Caco-2 (cell line): ENCODE measurements around the gene RALGAPB. TPM values are rescaled to one million over a fixed set of nuclear protein-coding genes. Genes with fewer than 3 reads are reported as not detected.

Experiments used
- BruUV-seq: library from RNA; stranded (reverse); fragments of 400-500 nt; replicated peaks from 2 replicates; lab custom pipeline; 2021; lab: Mats Ljungman, UMichigan
- CTCF ChIA-PET: fragments of 300-600 bp; sonication (Branson Sonifier 250); formaldehyde crosslinking; loops from one replicate; lab custom pipeline; 2022; ENCODE audit warnings: antibody characterized with exemption; lab: Charles Lee
- POLR2A ChIA-PET: fragments of 300-600 bp; sonication (Branson Sonifier 250); formaldehyde crosslinking; loops from one replicate; lab custom pipeline; 2022; ENCODE audit warnings: antibody characterized with exemption; lab: Charles Lee
- DNase-seq, 2 experiments: peaks; one replicate each; pipeline versions ENCODE4 v3.0.0 to v3.0.0-alpha.2; 2020 to 2022
- H3K27me3 ChIP-seq: replicated peaks from 2 replicates; pipeline ENCODE4 v1.6.0; 2011; ENCODE audit warnings: low read length; ENCODE audit not compliant: control insufficient read depth, insufficient read depth
- H3K36me3 ChIP-seq: 2 replicates; pipeline ENCODE4 v1.5.1; 2011; ENCODE audit warnings: low read length; ENCODE audit not compliant: control insufficient read depth, insufficient read depth
- H3K4me1 ChIP-seq: fragments of 250-450 bp; sonication (Bioruptor Pico); 2 replicates; pipeline ENCODE4 v1.5.1; 2020; ENCODE audit warnings: mild to moderate bottlenecking
- H3K4me3 ChIP-seq: 2 replicates; pipeline ENCODE4 v1.5.1; 2011; ENCODE audit warnings: low read depth, mild to moderate bottlenecking, control low read depth, low read length
- H3K9me3 ChIP-seq: fragments of 250-450 bp; sonication (Bioruptor Pico); 2 replicates; pipeline ENCODE4 v1.5.1; 2020; ENCODE audit warnings: mild to moderate bottlenecking, moderate library complexity
- H3K27ac Mint-ChIP-seq: one replicate; pipeline ENCODE4 v1.8.0; 2022; ENCODE audit warnings: mixed read lengths; ENCODE audit not compliant: unreplicated experiment
- H3K27me3 Mint-ChIP-seq: one replicate; pipeline ENCODE4 v1.8.0; 2022; ENCODE audit warnings: mixed read lengths; ENCODE audit not compliant: insufficient read depth, unreplicated experiment
- H3K36me3 Mint-ChIP-seq: one replicate; pipeline ENCODE4 v1.8.0; 2022; ENCODE audit warnings: mild to moderate bottlenecking, mixed read lengths; ENCODE audit not compliant: insufficient read depth, unreplicated experiment
- H3K4me1 Mint-ChIP-seq: one replicate; pipeline ENCODE4 v1.8.0; 2022; ENCODE audit warnings: low read depth, mixed read lengths; ENCODE audit not compliant: unreplicated experiment
- H3K4me3 Mint-ChIP-seq: one replicate; pipeline ENCODE4 v1.8.0; 2022; ENCODE audit warnings: mild to moderate bottlenecking, moderate library complexity, mixed read lengths; ENCODE audit not compliant: unreplicated experiment
- H3K9me3 Mint-ChIP-seq: one replicate; pipeline ENCODE4 v1.8.0; 2022; ENCODE audit warnings: mixed read lengths; ENCODE audit not compliant: unreplicated experiment
- CTCF ChIP-seq, 2 experiments: fragments of 200-600 bp in 1 of 2; IDR thresholded peaks; 1 replicate in 1 of 2; 2 replicates in 1 of 2; pipeline versions ENCODE4 v1.5.1 to v1.8.0; 2011 to 2022; ENCODE audit warnings: antibody characterized with exemption in 1 of 2, control low read depth in 1 of 2, inconsistent platforms in 1 of 2, low read depth in 1 of 2, low read length in 1 of 2, mild to moderate bottlenecking in 1 of 2, moderate library complexity in 1 of 2; ENCODE audit not compliant: insufficient read depth in 1 of 2, severe bottlenecking in 1 of 2, unreplicated experiment in 1 of 2
- intact Hi-C: fragments of 100-400 bp; cut with micrococcal nuclease; formaldehyde crosslinking; loops from one replicate; pipeline ENCODE4 v1.10.0; 2022; ENCODE audit not compliant: unreplicated experiment
- total RNA-seq: library from RNA; stranded (reverse); gene quantifications from 2 replicates; pipeline ENCODE4 v1.2.3, GENCODE V29; 2022

Gene RALGAPB
- total RNA-seq, 1 experiment from 2014 or later: 69.1 TPM

- peaks cover 24% of the 10 kb centered on the region for H3K4me1 Mint-ChIP-seq
- Histone ChIP-seq H3K4me3 (no peak overlapping the region), H3K4me1 (no peaks in the 10 kb centered on the region), H3K9me3 (no peaks in the 10 kb centered on the region), H3K36me3 (peaks cover 41% of the 10 kb centered on the region), H3K27me3 (no peaks in the 10 kb centered on the region)
- no peak for TF ChIP-seq CTCF (IDR thresholded peaks at IDR 0.05; ENCODE audit: insufficient read depth in 1 of 2, low read depth in 1 of 2, low read length in 1 of 2, severe bottlenecking in 1 of 2, unreplicated experiment in 1 of 2)
- no TSS peak for BruUV-seq
- POLR2A ChIA-PET: interaction anchor here (1.0 to 1.1 kb wide), 3 partner anchors 11 to 48 kb away, joined by 3 to 6 read pairs (median 4); partner anchors contain the start of genes RALGAPB and SNHG17
- DNase-seq: no peak
- CTCF ChIA-PET: interaction anchor here (0.5 to 1.7 kb wide), 4 partner anchors 11 to 432 kb away, joined by 3 to 6 read pairs (median 5); partner anchors contain the start of gene SNHG17
- H3K27me3 Mint-ChIP-seq: no peaks in the 10 kb centered on the region
- H3K9me3 Mint-ChIP-seq: no peaks in the 10 kb centered on the region
- intact Hi-C loops: no loop called here
- H3K27ac Mint-ChIP-seq: peak overlapping the region; percentile 51
- peaks cover 100% of the 10 kb centered on the region for H3K36me3 Mint-ChIP-seq
- no peak overlapping the region for H3K4me3 Mint-ChIP-seq
Observed at GRCh38 chr20:38424401-38424800, 48.2 kb upstream of the RALGAPB start.

- Histone ChIP-seq H3K27me3 (no peaks in the 10 kb centered on the region), H3K4me3 (no peak overlapping the region), H3K4me1 (no peaks in the 10 kb centered on the region), H3K36me3 (peaks cover 37% of the 10 kb centered on the region), H3K9me3 (no peaks in the 10 kb centered on the region)
- Mint-ChIP-seq H3K4me1 (peaks cover 32% of the 10 kb centered on the region), H3K27me3 (no peaks in the 10 kb centered on the region), H3K9me3 (no peaks in the 10 kb centered on the region), H3K27ac (peak overlapping the region; percentile 3), H3K4me3 (no peak overlapping the region), H3K36me3 (peaks cover 100% of the 10 kb centered on the region)
- POLR2A ChIA-PET: interaction anchor here (0.5 to 1.1 kb wide), 3 partner anchors 9 to 174 kb away, joined by 3 to 6 read pairs (median 5); partner anchors contain the start of gene SNHG17
- TF ChIP-seq CTCF (IDR thresholded peaks at IDR 0.05; ENCODE audit: insufficient read depth in 1 of 2, low read depth in 1 of 2, low read length in 1 of 2, severe bottlenecking in 1 of 2, unreplicated experiment in 1 of 2): no peak
- CTCF ChIA-PET: interaction anchor here (0.6 to 1.1 kb wide), 2 partner anchors 9 to 39 kb away, joined by 4 read pairs; partner anchors contain the start of gene SNHG17
- intact Hi-C loops: no loop called here
- DNase-seq: no peak
- BruUV-seq: no TSS peak
Observed at GRCh38 chr20:38426006-38426897, 46.4 kb upstream of the RALGAPB start.

GRCh38 chr20:38427655-38428023 lies 45.0 kb upstream of the RALGAPB start:
- no peak for TF ChIP-seq CTCF (IDR thresholded peaks at IDR 0.05; ENCODE audit: insufficient read depth in 1 of 2, low read depth in 1 of 2, low read length in 1 of 2, severe bottlenecking in 1 of 2, unreplicated experiment in 1 of 2)
- intact Hi-C loops: no loop called here
- Histone ChIP-seq H3K36me3 (peaks cover 41% of the 10 kb centered on the region), H3K4me3 (no peak overlapping the region), H3K27me3 (no peaks in the 10 kb centered on the region), H3K4me1 (no peaks in the 10 kb centered on the region), H3K9me3 (no peaks in the 10 kb centered on the region)
- Mint-ChIP-seq H3K27me3 (no peaks in the 10 kb centered on the region), H3K4me1 (peaks cover 44% of the 10 kb centered on the region), H3K27ac (no peak overlapping the region), H3K9me3 (no peaks in the 10 kb centered on the region), H3K4me3 (no peak overlapping the region), H3K36me3 (peaks cover 100% of the 10 kb centered on the region)
- ChIA-PET POLR2A (no interaction called here), CTCF (interaction anchor here (0.5 to 0.8 kb wide), 2 partner anchors 13 to 877 kb away, joined by 3 read pairs; no protein-coding TSS in a partner anchor)
- DNase-seq: no peak
- BruUV-seq: no TSS peak
